Choroid plexus epithelial cell (primary cell): ENCODE data around the gene CISD1.
A peak's percentile ranks its signal among the peaks of the same experiment; 100 is the strongest.

Source experiments
- DNase-seq: peaks from one replicate; pipeline ENCODE4 v3.0.0-alpha.2; 2010; ENCODE audit warnings: low read depth
- H3K4me3 ChIP-seq: 2 replicates; pipeline ENCODE4 v1.5.1; 2011; ENCODE audit warnings: low read depth, mild to moderate bottlenecking, control low read depth, low read length, moderate library complexity
- TF ChIP-seq, protein P1 (sequence below): conservative IDR thresholded peaks from 2 replicates; pipeline ENCODE4 v1.5.1; 2011; ENCODE audit warnings: low read depth, mild to moderate bottlenecking, control low read depth, inconsistent platforms, low read length, moderate library complexity

Gene CISD1

DNA sequence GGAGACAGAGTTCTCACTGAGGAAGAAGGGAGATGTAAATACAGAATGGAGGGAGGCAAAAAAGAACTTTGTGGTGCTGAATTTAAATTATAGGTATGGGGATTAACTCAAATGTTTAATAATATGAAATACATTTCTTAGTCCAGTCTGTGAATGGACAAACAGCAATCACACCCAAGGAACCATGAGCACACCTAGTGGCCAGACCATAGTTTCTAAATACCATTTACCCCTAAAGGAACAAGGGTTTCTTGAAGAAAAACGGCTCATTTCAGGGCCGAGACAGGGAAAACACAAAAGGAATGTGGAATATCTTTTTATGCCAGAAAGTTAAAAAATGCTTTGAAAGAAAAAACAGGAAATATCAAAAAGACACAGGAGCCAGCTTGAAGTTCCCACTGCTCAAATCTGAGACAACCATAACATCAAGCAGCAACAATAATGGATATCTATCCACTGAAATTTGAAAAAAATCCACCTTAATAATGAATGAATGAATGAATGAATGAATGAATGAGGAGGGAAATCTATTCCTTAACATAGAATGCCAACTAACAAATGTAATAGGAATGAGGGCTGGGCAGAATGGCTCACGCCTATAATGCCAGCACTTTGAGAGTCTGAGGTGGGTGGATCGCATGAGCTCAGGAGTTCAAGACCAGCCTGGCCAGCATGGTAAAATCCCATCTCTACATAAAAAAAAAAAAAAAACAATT, 9.8 kb upstream of the CISD1 start:
- no peak overlapping the region for H3K4me3 ChIP-seq
- TF ChIP-seq, protein P1, sequence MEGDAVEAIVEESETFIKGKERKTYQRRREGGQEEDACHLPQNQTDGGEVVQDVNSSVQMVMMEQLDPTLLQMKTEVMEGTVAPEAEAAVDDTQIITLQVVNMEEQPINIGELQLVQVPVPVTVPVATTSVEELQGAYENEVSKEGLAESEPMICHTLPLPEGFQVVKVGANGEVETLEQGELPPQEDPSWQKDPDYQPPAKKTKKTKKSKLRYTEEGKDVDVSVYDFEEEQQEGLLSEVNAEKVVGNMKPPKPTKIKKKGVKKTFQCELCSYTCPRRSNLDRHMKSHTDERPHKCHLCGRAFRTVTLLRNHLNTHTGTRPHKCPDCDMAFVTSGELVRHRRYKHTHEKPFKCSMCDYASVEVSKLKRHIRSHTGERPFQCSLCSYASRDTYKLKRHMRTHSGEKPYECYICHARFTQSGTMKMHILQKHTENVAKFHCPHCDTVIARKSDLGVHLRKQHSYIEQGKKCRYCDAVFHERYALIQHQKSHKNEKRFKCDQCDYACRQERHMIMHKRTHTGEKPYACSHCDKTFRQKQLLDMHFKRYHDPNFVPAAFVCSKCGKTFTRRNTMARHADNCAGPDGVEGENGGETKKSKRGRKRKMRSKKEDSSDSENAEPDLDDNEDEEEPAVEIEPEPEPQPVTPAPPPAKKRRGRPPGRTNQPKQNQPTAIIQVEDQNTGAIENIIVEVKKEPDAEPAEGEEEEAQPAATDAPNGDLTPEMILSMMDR = peak; percentile 44
- DNase-seq = peak; percentile 33

DNA sequence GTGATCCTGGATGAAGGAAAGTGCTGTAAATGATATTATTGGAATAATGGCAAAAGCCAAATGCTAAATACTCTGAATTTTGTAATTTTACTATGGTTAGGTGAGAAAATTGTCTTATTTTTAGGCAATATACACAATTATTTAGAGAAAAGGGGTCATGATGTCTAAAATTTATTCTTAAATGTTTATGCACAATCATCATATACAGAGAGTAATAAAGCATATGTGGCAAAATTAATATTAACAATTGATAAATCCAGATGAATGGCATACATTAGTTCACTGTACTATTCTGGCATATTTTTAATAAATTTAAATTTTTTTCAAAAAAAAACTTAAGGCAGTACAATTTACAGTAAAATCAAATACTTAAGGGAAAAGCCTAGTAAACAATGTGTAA, 8.6 kb upstream of the CISD1 start:
- DNase-seq = no peak
- TF ChIP-seq, protein P1 = no peak
- no peak overlapping the region for H3K4me3 ChIP-seq

DNA sequence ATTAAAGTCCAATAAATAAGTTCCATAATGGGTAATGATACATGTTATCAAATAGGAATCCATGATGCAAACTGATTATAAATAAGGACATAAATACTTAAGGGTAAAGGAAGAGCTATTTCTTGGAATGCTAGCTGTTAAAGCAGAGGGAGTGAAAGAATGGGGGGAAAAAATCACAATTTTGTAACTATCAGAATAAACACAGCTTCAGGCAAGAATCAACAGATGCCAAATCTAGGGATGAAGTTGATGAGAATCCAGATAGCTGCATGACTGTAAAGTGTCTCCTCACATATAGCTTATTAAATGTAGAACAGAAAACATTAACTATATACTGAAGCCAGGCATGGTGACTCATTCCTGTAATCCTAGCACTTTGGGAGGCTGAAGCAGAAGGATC, 6.2 kb upstream of the CISD1 start:
- H3K4me3 ChIP-seq = no peak overlapping the region
- TF ChIP-seq, protein P1 = no peak
- no peak for DNase-seq

DNA sequence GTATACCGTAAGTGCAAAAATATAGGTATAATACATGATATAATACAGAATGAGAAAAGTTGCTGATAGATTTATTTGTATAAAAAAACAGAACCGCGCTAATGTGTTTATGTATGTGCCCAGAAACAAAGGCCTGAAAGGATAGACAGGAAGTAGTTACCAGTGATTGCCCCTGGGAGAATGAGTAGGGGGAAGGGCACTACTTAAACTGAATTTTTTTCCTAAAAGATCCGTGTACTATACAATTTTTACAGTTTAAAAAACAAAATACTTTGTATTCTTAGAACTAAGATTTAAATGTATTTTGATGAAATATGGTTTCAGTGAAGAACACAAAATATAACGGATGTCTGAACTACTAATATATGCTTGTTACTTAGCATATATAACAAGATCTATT, 4.2 kb upstream of the CISD1 start:
- H3K4me3 ChIP-seq = no peak overlapping the region
- no peak for DNase-seq
- TF ChIP-seq, protein P1 = no peak

DNA sequence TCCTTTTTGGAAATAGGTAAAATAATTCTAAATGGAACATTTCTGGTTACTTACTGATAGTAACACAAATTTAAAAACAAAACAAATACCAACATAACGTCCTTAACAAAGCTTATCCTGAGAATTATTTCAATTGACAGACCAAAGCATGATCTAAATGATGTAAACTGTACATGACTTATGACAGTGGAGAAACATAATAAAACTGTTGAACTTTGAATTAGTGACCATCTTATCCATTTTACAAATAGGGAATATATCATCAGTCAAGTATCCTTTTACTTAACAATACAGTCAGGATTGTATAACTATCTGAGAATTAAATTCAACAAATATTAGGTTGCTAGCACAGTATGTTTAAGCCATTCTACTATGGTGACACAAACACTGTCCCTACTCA, 3.7 kb upstream of the CISD1 start:
- TF ChIP-seq, protein P1 = no peak
- no peak overlapping the region for H3K4me3 ChIP-seq
- no peak for DNase-seq

DNA sequence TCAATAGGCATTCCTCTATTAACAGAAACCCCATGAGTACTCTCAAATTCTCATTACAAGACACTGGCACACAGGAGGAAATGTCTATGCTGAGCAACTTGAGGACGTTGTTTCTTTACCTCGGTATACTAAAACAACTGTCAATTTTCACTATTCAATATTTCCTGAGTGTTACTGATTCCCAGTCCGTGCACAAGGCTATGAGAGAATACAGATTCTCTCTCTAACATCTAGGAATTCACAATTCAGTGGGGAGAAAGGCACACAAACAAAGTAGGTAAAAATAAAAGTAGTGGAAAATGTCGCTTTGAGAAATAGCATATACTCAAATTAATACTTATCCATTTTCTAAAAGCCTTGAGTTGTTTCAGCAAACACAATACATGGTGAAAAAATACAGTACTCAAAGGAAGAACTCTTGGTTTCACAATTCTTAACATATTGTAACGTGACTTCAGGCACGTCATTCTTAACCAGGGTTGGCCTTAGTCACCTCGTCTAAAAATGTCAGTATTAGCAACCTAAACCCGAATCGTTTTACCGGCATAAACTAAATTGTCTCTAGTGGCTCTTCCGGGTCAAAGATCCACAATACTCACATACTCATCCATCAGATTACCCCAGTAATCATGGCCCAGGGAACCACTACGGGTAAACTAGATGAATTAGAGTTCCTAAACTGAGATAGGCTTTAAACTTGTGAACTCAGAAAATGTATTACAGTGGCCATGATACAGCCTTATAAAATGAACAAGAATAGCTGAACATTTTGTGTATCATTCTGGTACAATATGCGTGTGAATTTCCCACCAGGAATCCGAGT, 2.7 kb upstream of the CISD1 start:
- DNase-seq = peak; percentile 75
- H3K4me3 ChIP-seq = peak overlapping the region; percentile 84
- TF ChIP-seq, protein P1 = no peak
